OCI-LY7 (cell line): ENCODE data around the gene CHD5.

Source experiments
- CTCF ChIP-seq: fragments of 200-600 bp; sonication (generic); conservative IDR thresholded peaks from 2 replicates; pipeline ENCODE4 v1.5.1; 2014; ENCODE audit warnings: mild to moderate bottlenecking, antibody characterized with exemption, low read length, moderate library complexity, mixed read lengths
- EZH2phosphoT487 ChIP-seq: fragments of 200-600 bp; sonication (generic); IDR thresholded peaks from 2 replicates; pipeline ENCODE4 v1.6.1; 2018; ENCODE audit warnings: low read depth, borderline replicate concordance, mild to moderate bottlenecking, mixed run types, antibody characterized with exemption, low read length, moderate library complexity, mixed read lengths

- TF ChIP-seq CTCF (no peak), EZH2phosphoT487 (no peak)
Measured at GRCh38 chr1:6083385-6083784, 96.7 kb downstream of the CHD5 start.
